Keratinocyte (primary cell): ENCODE data around the gene OPRL1. TPM values are rescaled to one million over a fixed set of nuclear protein-coding genes. Genes with fewer than 3 reads are reported as not detected.

Experiments used
- DNase-seq: peaks from one replicate; pipeline ENCODE4 v3.0.0-alpha.2; 2011; ENCODE audit warnings: low read depth, missing footprints, low spot score
- FAIRE-seq: peaks from 2 replicates; lab custom pipeline; 2011; peaks lifted over from hg19 to GRCh38; lab: Jason Lieb, UNC
- H2AFZ ChIP-seq: 2 replicates; pipeline ENCODE4 v1.6.0; 2012; ENCODE audit warnings: low read length, control low read depth, inconsistent platforms; ENCODE audit not compliant: control insufficient read depth
- H3K27ac ChIP-seq: 2 replicates; pipeline ENCODE4 v1.5.1; 2011; ENCODE audit warnings: low read length; ENCODE audit not compliant: control insufficient read depth, insufficient read depth
- H3K27me3 ChIP-seq: 3 replicates; pipeline ENCODE4 v1.6.0; 2011; ENCODE audit warnings: low read length; ENCODE audit not compliant: control insufficient read depth, insufficient read depth; ENCODE audit errors: extremely low read depth
- H3K36me3 ChIP-seq, 2 experiments: 2 replicates in 1 of 2; 3 replicates in 1 of 2; pipeline ENCODE4 v1.5.1; 2011; ENCODE audit warnings: low read length in 2 of 2, mild to moderate bottlenecking in 1 of 2; ENCODE audit not compliant: control insufficient read depth in 2 of 2, insufficient read depth in 2 of 2; ENCODE audit errors: extremely low read depth in 1 of 2
- H3K4me1 ChIP-seq: 3 replicates; pipeline ENCODE4 v1.5.1; 2011; ENCODE audit warnings: low read length; ENCODE audit not compliant: control insufficient read depth, insufficient read depth; ENCODE audit errors: extremely low read depth
- H3K4me2 ChIP-seq: 3 replicates; pipeline ENCODE4 v1.6.0; 2011; ENCODE audit warnings: low read depth, low read length; ENCODE audit not compliant: control insufficient read depth, insufficient read depth; ENCODE audit errors: extremely low read depth
- H3K4me3 ChIP-seq, 3 experiments: fragments of 200-600 bp in 1 of 3; sonication (generic) in 1 of 3; 2 replicates in 2 of 3; 3 replicates in 1 of 3; pipeline ENCODE4 v1.5.1; 2011 to 2016; ENCODE audit warnings: low read length in 3 of 3, mild to moderate bottlenecking in 3 of 3, control low read depth in 2 of 3, inconsistent platforms in 1 of 3, low read depth in 1 of 3, mixed read lengths in 1 of 3, mixed run types in 1 of 3, moderate library complexity in 1 of 3; ENCODE audit not compliant: control insufficient read depth in 2 of 3, insufficient read depth in 2 of 3; ENCODE audit errors: extremely low read depth in 1 of 3
- H3K79me2 ChIP-seq: 2 replicates; pipeline ENCODE4 v1.6.0; 2012; ENCODE audit warnings: low read length; ENCODE audit not compliant: control insufficient read depth, insufficient read depth
- H3K9ac ChIP-seq: 3 replicates; pipeline ENCODE4 v1.6.0; 2011; ENCODE audit warnings: low read length; ENCODE audit not compliant: control insufficient read depth, insufficient read depth; ENCODE audit errors: extremely low read depth
- H3K9me1 ChIP-seq: 3 replicates; pipeline ENCODE4 v1.6.0; 2011; ENCODE audit warnings: low read length; ENCODE audit not compliant: control insufficient read depth, insufficient read depth; ENCODE audit errors: extremely low read depth
- H3K9me3 ChIP-seq: 2 replicates; pipeline ENCODE4 v1.5.1; 2012; ENCODE audit warnings: low read depth, low read length; ENCODE audit not compliant: control insufficient read depth
- H4K20me1 ChIP-seq: 3 replicates; pipeline ENCODE4 v1.6.0; 2011; ENCODE audit warnings: low read length; ENCODE audit not compliant: control insufficient read depth, insufficient read depth; ENCODE audit errors: extremely low read depth
- EZH2 ChIP-seq: IDR thresholded peaks from one replicate; pipeline ENCODE4 v1.6.1; 2012; ENCODE audit warnings: inconsistent platforms, mild to moderate bottlenecking, low read length, moderate library complexity
- dilution Hi-C: fragments of 300-500 bp; cut with MboI; formaldehyde crosslinking; loops from one replicate; pipeline ENCODE4 v1.7.0; 2020; ENCODE audit warnings: low sequenced_read_pairs; ENCODE audit not compliant: extremely low pct_ligation_motif_present
- polyA plus RNA-seq, 5 experiments: library from polyadenylated mRNA; depleted of rRNA in 3 of 5; stranded (reverse) in 3 of 5; stranded (forward) in 1 of 5; unstranded in 1 of 5; fragments of >200 nt; gene quantifications; 1 replicate in 1 of 5; 2 replicates in 3 of 5; 3 replicates in 1 of 5; pipeline versions ENCODE4 v1.2.1 to v1.2.3, GENCODE V29; 2011 to 2012; ENCODE audit warnings: missing spikeins in 2 of 5, low read depth in 1 of 5, low replicate concordance in 1 of 5
- TF ChIP-seq, protein P1 (sequence below), 3 experiments: IDR thresholded peaks in 1 of 3; conservative IDR thresholded peaks in 1 of 3; optimal IDR thresholded peaks in 1 of 3; 2 replicates in 2 of 3; 3 replicates in 1 of 3; pipeline versions ENCODE3 to v1.5.1; 2011; ENCODE audit warnings: low read length in 3 of 3, mild to moderate bottlenecking in 3 of 3, moderate library complexity in 2 of 3, control low read depth in 1 of 3, inconsistent platforms in 1 of 3; ENCODE audit not compliant: insufficient read depth in 2 of 3; ENCODE audit errors: extremely low read depth in 1 of 3

Gene OPRL1
- polyA plus RNA-seq, 1 donor (not counting 4 experiments of a cell fraction or from before 2014, with no cell fraction given), result 0.25 TPM

DNA sequence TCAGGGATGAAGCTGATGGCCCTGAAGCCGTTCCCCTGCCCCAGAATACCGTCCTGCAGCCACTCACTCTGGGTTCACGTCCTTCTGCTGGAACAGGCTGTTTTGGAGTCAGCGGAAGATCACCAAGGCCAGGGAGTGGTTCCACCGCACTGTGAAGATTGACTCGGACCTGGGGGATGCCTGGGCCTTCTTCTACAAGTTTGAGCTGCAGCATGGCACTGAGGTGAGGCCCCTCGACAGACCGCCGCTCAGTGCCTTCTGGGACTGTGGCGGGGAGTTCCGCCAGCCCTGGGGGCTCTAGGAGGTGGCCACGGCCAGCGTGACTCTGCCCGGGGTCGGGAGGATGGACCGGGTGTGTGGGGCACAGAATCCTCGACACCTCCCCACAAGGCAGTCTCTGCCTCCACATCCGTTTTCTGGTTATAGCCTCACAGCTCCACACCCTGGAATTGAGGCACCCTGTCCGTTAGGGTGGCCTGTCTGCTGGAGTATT, 48.0 kb upstream of the OPRL1 start:
- dilution Hi-C loops, result no loop called here
- H3K36me3 ChIP-seq, result peaks cover 16 to 32% of the 10 kb centered on the region in 2 experiments

DNA sequence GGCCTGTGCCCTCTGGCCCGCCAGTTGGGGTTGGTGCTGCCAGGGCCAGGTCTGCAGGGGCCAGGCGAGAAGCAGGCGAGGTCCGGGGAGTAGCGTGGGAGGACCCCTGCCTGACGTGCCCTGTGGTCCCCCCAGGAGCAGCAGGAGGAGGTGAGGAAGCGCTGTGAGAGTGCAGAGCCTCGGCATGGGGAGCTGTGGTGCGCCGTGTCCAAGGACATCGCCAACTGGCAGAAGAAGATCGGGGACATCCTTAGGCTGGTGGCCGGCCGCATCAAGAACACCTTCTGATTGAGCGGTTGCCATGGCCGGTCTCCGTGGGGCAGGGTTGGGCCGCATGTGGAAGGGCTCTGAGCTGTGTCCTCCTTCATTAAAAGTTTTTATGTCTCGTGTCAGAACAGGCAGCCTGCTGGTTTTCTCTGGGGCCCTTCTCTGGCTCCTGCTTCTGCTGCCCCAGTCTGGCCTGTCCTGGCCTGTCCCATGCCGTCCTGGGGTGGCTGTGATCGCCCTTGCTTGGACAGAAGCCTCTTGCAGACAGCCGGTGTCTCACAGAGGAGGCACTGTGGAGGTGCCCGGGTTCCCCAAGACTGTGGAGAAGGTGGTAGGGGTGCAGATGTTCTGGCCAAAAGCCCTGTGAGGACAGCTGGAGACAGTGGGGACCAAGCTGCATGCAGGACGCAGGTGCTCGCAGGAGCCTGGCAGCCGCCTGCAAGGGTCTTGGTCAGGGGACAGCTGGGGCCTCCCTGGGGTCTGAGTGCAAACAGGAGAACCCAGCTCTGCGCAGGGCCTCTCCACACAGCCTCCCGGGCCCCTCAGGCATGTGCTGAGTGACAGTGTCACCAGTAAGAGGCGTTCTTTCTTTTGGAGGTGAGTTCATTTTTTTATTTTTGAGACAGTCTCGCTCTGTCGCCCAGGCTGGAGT, 46.9 kb upstream of the OPRL1 start:
- peaks cover 8 to 22% of the 10 kb centered on the region in 2 experiments for H3K36me3 ChIP-seq
- no peaks in the 10 kb centered on the region for H4K20me1 ChIP-seq
- TF ChIP-seq, protein P1, sequence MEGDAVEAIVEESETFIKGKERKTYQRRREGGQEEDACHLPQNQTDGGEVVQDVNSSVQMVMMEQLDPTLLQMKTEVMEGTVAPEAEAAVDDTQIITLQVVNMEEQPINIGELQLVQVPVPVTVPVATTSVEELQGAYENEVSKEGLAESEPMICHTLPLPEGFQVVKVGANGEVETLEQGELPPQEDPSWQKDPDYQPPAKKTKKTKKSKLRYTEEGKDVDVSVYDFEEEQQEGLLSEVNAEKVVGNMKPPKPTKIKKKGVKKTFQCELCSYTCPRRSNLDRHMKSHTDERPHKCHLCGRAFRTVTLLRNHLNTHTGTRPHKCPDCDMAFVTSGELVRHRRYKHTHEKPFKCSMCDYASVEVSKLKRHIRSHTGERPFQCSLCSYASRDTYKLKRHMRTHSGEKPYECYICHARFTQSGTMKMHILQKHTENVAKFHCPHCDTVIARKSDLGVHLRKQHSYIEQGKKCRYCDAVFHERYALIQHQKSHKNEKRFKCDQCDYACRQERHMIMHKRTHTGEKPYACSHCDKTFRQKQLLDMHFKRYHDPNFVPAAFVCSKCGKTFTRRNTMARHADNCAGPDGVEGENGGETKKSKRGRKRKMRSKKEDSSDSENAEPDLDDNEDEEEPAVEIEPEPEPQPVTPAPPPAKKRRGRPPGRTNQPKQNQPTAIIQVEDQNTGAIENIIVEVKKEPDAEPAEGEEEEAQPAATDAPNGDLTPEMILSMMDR (optimal IDR thresholded peaks at IDR 0.05 in 1 of 3, IDR thresholded peaks at IDR 0.05 in 1 of 3, conservative IDR thresholded peaks at IDR 0.05 in 1 of 3; ENCODE audit: extremely low read depth in 1 of 3, insufficient read depth in 2 of 3, low read length in 3 of 3), result no peak
- no peak overlapping the region for H2AFZ ChIP-seq
- no peaks in the 10 kb centered on the region for H3K4me1 ChIP-seq
- no peak overlapping the region for H3K4me2 ChIP-seq
- dilution Hi-C loops, result no loop called here
- no peak for DNase-seq
- no peak overlapping the region for H3K9ac ChIP-seq
- no peaks in the 10 kb centered on the region for H3K9me3 ChIP-seq
- no peaks in the 10 kb centered on the region for H3K9me1 ChIP-seq
- H3K4me3 ChIP-seq, result no peak overlapping the region
- H3K79me2 ChIP-seq, result no peaks in the 10 kb centered on the region
- H3K27ac ChIP-seq, result no peak overlapping the region
- no peak for FAIRE-seq
- H3K27me3 ChIP-seq, result peaks cover 7% of the 10 kb centered on the region

More for the DNA sequence above, 48.0 kb upstream of the OPRL1 start:
- peaks cover under 1% of the 10 kb centered on the region for H3K27me3 ChIP-seq
- H3K4me2 ChIP-seq, result no peak overlapping the region
- H3K4me3 ChIP-seq, result no peak overlapping the region
- H4K20me1 ChIP-seq, result no peaks in the 10 kb centered on the region
- no peaks in the 10 kb centered on the region for H3K9me3 ChIP-seq
- no peak overlapping the region for H2AFZ ChIP-seq
- DNase-seq (no peak), FAIRE-seq (no peak)
- TF ChIP-seq, protein P1 (optimal IDR thresholded peaks at IDR 0.05 in 1 of 3, IDR thresholded peaks at IDR 0.05 in 1 of 3, conservative IDR thresholded peaks at IDR 0.05 in 1 of 3; ENCODE audit: extremely low read depth in 1 of 3, insufficient read depth in 2 of 3, low read length in 3 of 3), result no peak
- no peak for TF ChIP-seq EZH2
- H3K79me2 ChIP-seq, result no peaks in the 10 kb centered on the region
- no peak overlapping the region for H3K9ac ChIP-seq
- H3K27ac ChIP-seq, result no peak overlapping the region
- no peaks in the 10 kb centered on the region for H3K9me1 ChIP-seq
- no peaks in the 10 kb centered on the region for H3K4me1 ChIP-seq
